ENCODE data around the gene MRO.
A peak's percentile ranks its signal among the peaks of the same experiment; 100 is the strongest.

GRCh38 chr18:50819027-50819727 is 639 bp downstream of the MRO start:
- no peak for TF ChIP-seq POLR2A (IDR thresholded peaks at IDR 0.05)
- peak in 2 of 6 experiments; percentile 29 to 36 for TF ChIP-seq CTCF (IDR thresholded peaks at IDR 0.05)
